Central memory CD8-positive, alpha-beta T cell (primary cell): ENCODE measurements around the gene LRRK1.

ENCODE experiments used
- ATAC-seq: fragments of 150-1000 bp; cut with Tn5 transposase; replicated peaks from 2 replicates; pipeline ENCODE4 v1.10.0; 2022; ENCODE audit warnings: mild to moderate bottlenecking, moderate FRiP score, moderate number of reproducible peaks; ENCODE audit not compliant: poor library complexity, severe bottlenecking; ENCODE audit errors: extremely low read depth
- DNase-seq, 2 donors: peaks; one replicate each; pipeline ENCODE4 v3.0.0; 2021; ENCODE audit warnings: low spot score in 2 of 2
- H3K27ac Mint-ChIP-seq: one replicate; pipeline ENCODE4 v1.8.0; 2022; ENCODE audit warnings: low read depth, mild to moderate bottlenecking, moderate library complexity, mixed read lengths
- H3K27me3 Mint-ChIP-seq: one replicate; pipeline ENCODE4 v1.8.0; 2022; ENCODE audit warnings: mixed read lengths
- H3K36me3 Mint-ChIP-seq: one replicate; pipeline ENCODE4 v1.8.0; 2022; ENCODE audit warnings: mild to moderate bottlenecking, moderate library complexity, mixed read lengths; ENCODE audit not compliant: insufficient read depth
- H3K4me1 Mint-ChIP-seq: one replicate; pipeline ENCODE4 v1.8.0; 2022; ENCODE audit warnings: mixed read lengths
- H3K4me3 Mint-ChIP-seq: one replicate; pipeline ENCODE4 v1.8.0; 2022; ENCODE audit warnings: mild to moderate bottlenecking, moderate library complexity, mixed read lengths
- H3K9me3 Mint-ChIP-seq: one replicate; pipeline ENCODE4 v1.8.0; 2022; ENCODE audit warnings: mixed read lengths

LRRK1 gene

DNA sequence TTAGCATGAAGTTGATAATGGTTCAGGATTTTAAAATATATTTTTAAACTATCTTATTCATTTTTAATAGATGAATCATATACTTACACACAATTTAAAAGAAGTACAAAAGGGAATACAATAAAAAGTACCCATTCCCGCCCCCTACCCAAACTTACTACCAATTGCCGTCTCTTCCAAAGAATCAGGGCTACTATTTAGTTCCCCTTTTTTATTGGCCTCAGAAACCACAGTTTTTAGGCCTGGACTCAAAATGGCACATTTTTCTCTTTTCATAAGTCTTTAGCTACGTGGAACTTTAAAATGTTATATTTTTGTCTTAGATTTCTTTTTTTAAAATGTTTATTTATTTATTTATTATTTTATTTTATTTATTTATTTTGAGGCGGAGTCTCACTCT, 18.0 kb downstream of the LRRK1 start:
- no peak for ATAC-seq
- Mint-ChIP-seq H3K4me1 (peaks cover 7% of the 10 kb centered on the region), H3K9me3 (no peaks in the 10 kb centered on the region), H3K36me3 (no peaks in the 10 kb centered on the region), H3K27me3 (peaks cover 17% of the 10 kb centered on the region), H3K4me3 (no peak overlapping the region), H3K27ac (no peak overlapping the region)
- no peak for DNase-seq

DNA sequence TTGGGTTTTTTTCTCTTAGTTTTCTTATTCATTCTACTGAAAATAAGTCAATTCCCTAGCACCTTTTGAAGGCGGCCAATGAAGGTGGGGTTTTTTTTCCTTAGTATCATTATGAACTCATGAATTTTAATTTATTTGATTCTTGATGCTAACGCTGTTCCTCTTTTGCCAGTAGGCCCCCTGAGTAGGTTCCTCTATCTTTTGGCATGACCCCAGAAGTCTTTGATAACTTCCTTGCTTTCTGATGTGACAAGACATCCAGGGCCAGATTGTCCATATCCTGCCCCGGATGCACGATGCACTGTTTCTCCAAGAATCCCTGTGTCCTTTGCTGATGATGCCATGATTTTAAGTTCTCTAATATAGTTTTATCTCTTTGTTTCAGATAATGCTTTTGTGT, 20.6 kb downstream of the LRRK1 start:
- Mint-ChIP-seq H3K27me3 (no peaks in the 10 kb centered on the region), H3K9me3 (no peaks in the 10 kb centered on the region), H3K4me3 (no peak overlapping the region), H3K27ac (no peak overlapping the region), H3K36me3 (no peaks in the 10 kb centered on the region), H3K4me1 (no peaks in the 10 kb centered on the region)
- DNase-seq (no peak), ATAC-seq (no peak)

DNA sequence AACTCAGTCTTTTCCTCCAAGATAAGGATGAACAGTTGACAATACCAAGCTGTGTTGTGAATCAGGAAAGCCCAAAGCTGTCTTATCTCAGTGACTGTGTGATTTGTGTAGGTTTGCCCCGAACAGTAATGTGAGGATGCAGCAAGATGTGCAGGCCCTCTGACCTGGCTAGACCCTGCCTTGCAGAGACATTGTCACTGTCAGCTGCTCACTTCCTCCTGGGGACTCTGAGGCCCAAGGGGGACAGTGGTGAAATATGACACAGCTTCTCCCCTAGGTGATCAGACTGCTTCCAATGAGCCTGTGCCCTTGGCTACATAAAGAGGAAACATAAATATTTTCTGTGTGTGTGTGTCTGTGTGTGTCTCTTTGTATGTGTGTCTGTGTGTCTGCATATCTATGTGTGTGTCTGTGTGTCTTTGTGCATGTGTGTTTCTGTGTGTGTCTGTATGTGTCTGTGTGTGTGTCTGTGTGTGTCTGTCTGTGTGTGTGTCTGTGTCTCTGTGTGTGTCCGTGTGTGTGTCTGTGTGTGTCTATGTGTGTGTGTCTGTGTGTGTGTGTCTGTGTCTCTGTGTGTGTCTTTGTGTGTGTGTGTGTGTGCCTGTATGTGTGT, 21.7 kb downstream of the LRRK1 start:
- no peak overlapping the region for H3K4me3 Mint-ChIP-seq
- DNase-seq = no peak
- H3K36me3 Mint-ChIP-seq = no peaks in the 10 kb centered on the region
- no peaks in the 10 kb centered on the region for H3K9me3 Mint-ChIP-seq
- ATAC-seq = no peak
- H3K27ac Mint-ChIP-seq = no peak overlapping the region
- H3K27me3 Mint-ChIP-seq = no peaks in the 10 kb centered on the region
- no peaks in the 10 kb centered on the region for H3K4me1 Mint-ChIP-seq

- ATAC-seq = no peak
- DNase-seq = no peak
- Mint-ChIP-seq H3K27me3 (no peaks in the 10 kb centered on the region), H3K4me1 (no peaks in the 10 kb centered on the region), H3K27ac (no peak overlapping the region), H3K9me3 (no peaks in the 10 kb centered on the region), H3K4me3 (no peak overlapping the region), H3K36me3 (no peaks in the 10 kb centered on the region)
Measured at GRCh38 chr15:100941536-100941935, 22.4 kb downstream of the LRRK1 start.

DNA sequence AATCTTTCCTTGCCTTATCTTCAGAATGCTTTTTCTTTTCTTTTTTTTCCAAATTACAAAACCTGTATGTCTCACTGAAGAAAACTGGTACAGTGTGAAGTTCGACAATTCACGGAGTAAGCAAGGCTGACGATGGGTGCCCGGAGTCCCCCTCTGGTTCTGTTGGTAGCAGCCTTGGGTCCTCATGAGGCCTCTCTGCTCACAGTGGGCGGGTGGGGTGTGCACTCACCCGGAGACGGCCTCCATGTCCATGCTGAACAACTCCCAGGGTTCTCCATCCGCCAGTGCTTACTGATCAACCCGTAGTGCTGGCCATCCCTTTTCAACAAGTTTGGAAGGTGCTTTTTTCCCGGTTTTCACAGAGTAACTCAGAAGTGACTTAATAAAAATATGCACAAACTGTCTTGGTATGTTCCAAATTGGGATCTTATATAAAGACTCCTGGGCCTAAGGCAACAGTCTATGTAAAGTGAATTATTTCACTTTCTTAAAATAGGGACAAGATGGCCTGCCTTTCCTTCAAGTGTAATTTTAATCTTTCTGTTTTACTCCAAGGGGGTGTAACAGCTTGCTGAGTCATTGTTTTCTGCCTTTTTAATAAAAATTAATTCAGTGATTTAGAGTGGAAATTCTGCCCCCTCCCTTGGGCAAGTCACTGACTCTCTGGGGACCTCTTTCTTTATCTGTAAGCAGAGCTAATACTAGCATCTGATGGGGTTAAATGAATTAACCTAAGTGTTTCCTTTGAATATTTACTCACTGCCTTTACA, 23.7 kb downstream of the LRRK1 start:
- DNase-seq = no peak

GRCh38 chr15:100944244-100944895, 25.2 kb downstream of the LRRK1 start:
- ATAC-seq = no peak
- H3K36me3 Mint-ChIP-seq = no peaks in the 10 kb centered on the region
- no peaks in the 10 kb centered on the region for H3K4me1 Mint-ChIP-seq
- H3K4me3 Mint-ChIP-seq = no peak overlapping the region
- no peak for DNase-seq
- peaks cover 16% of the 10 kb centered on the region for H3K27me3 Mint-ChIP-seq
- no peaks in the 10 kb centered on the region for H3K9me3 Mint-ChIP-seq
- no peak overlapping the region for H3K27ac Mint-ChIP-seq

More for the DNA sequence above, 23.7 kb downstream of the LRRK1 start:
- no peaks in the 10 kb centered on the region for H3K4me1 Mint-ChIP-seq
- no peaks in the 10 kb centered on the region for H3K9me3 Mint-ChIP-seq
- H3K36me3 Mint-ChIP-seq = no peaks in the 10 kb centered on the region
- H3K27me3 Mint-ChIP-seq = peaks cover under 1% of the 10 kb centered on the region
- no peak for ATAC-seq
- no peak overlapping the region for H3K4me3 Mint-ChIP-seq
- H3K27ac Mint-ChIP-seq = no peak overlapping the region

DNA sequence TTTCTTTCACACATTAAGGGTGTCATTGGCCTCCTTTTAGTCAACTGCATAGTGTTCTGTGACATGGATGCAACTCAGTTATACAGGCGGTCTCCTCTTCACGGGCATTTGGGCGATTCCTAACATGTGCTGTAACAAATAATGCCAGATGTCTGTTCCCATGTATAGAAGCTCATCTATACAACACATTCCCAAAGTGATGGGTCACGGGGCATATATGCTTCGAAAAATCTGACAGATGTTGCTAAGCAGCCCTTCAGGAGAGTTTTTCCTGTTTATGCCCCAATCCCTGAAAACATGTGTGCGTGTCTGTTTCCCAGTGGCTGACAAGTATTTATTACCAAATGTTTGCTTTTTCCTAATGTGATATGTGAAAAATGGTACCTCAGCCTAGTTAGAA, 25.8 kb downstream of the LRRK1 start:
- Mint-ChIP-seq H3K4me3 (no peak overlapping the region), H3K4me1 (no peaks in the 10 kb centered on the region), H3K9me3 (no peaks in the 10 kb centered on the region), H3K36me3 (no peaks in the 10 kb centered on the region), H3K27ac (no peak overlapping the region), H3K27me3 (peaks cover 18% of the 10 kb centered on the region)
- ATAC-seq (no peak), DNase-seq (no peak)

GRCh38 chr15:100947760-100948429, 28.7 kb downstream of the LRRK1 start:
- Mint-ChIP-seq H3K27me3 (peaks cover 18% of the 10 kb centered on the region), H3K36me3 (no peaks in the 10 kb centered on the region), H3K9me3 (no peaks in the 10 kb centered on the region), H3K4me3 (no peak overlapping the region), H3K27ac (no peak overlapping the region), H3K4me1 (no peaks in the 10 kb centered on the region)
- ATAC-seq (no peak), DNase-seq (no peak)

- Mint-ChIP-seq H3K4me1 (no peaks in the 10 kb centered on the region), H3K27ac (no peak overlapping the region), H3K4me3 (no peak overlapping the region), H3K9me3 (no peaks in the 10 kb centered on the region), H3K27me3 (peaks cover 18% of the 10 kb centered on the region), H3K36me3 (no peaks in the 10 kb centered on the region)
- DNase-seq = no peak
- no peak for ATAC-seq
Measured at GRCh38 chr15:100948430-100948762, 29.2 kb downstream of the LRRK1 start.

DNA sequence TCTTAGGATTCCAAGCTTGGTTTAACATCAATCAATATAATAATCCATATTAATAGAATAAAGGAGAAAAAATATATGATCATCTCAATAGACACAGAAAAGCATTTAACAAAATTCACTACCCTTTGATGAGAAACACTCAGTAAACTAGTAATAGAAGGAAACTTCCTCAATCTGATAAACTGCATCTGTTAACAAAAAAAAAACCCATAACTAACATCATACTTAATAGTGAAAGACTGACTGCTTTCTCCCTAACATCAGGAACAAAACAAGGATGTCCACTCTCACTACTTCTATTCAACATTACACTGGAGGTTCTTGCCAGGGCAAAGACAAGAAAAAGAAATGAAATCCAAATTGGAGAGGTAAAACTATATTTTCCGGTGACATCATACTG, 30.5 kb downstream of the LRRK1 start:
- Mint-ChIP-seq H3K4me3 (no peak overlapping the region), H3K27me3 (peaks cover 19% of the 10 kb centered on the region), H3K4me1 (no peaks in the 10 kb centered on the region)

GRCh38 chr15:100951965-100952364, 32.8 kb downstream of the LRRK1 start:
- H3K4me3 Mint-ChIP-seq = no peak overlapping the region
- DNase-seq (no peak), ATAC-seq (no peak)
- H3K4me1 Mint-ChIP-seq = no peaks in the 10 kb centered on the region
- no peaks in the 10 kb centered on the region for H3K9me3 Mint-ChIP-seq
- H3K36me3 Mint-ChIP-seq = no peaks in the 10 kb centered on the region
- peaks cover 42% of the 10 kb centered on the region for H3K27me3 Mint-ChIP-seq
- no peak overlapping the region for H3K27ac Mint-ChIP-seq

More for the DNA sequence above, 30.5 kb downstream of the LRRK1 start:
- no peaks in the 10 kb centered on the region for H3K9me3 Mint-ChIP-seq
- ATAC-seq = no peak
- no peaks in the 10 kb centered on the region for H3K36me3 Mint-ChIP-seq
- DNase-seq = no peak
- H3K27ac Mint-ChIP-seq = no peak overlapping the region

DNA sequence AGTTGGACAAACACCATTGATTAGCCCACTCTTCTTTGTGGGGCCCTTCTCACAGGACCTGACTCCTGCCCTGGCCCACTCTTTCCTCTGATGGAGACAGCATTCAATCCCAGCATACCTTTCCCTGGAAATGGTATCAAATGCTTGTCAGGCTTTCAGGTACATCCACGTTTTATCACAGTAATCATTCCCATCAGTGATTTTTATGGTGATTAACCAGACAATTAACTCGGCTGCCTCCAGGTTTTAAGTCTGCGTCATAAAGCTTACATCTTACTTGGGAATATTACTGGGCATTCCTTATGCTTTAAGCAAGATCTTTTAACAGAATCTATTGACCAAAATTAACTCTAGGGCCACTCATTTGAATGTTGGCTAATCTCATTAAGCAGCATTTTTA, 33.4 kb downstream of the LRRK1 start:
- no peak overlapping the region for H3K27ac Mint-ChIP-seq
- no peaks in the 10 kb centered on the region for H3K9me3 Mint-ChIP-seq
- no peaks in the 10 kb centered on the region for H3K4me1 Mint-ChIP-seq
- DNase-seq (no peak), ATAC-seq (no peak)
- H3K36me3 Mint-ChIP-seq = no peaks in the 10 kb centered on the region
- no peak overlapping the region for H3K4me3 Mint-ChIP-seq
- peaks cover 48% of the 10 kb centered on the region for H3K27me3 Mint-ChIP-seq
